Activated CD8-positive, alpha-beta T cell treated with anti-CD3 and anti-CD28 coated beads for 36 hours (primary cell): ENCODE data around the gene ITCH. TPM values are rescaled to one million over a fixed set of nuclear protein-coding genes. Genes with fewer than 3 reads are reported as not detected.
"Not testable (repeated sequence)": the region's sequence is repeated elsewhere in the genome, so short reads cannot be mapped to it uniquely, and the experiment has no call there.

Experiments
- ATAC-seq: fragments of 200-7000 bp; cut with Tn5 transposase; one replicate; pipeline ENCODE4 v1.10.0; 2021; ENCODE audit warnings: mild to moderate bottlenecking, moderate library complexity
- CTCF ChIA-PET: fragments of 350-600 bp; sonication (Branson Sonifier 250); formaldehyde crosslinking; loops from one replicate; lab custom pipeline; 2021; ENCODE audit warnings: antibody characterized with exemption; lab: Charles Lee
- POLR2A ChIA-PET: fragments of 350-600 bp; sonication (Branson Sonifier 250); formaldehyde crosslinking; loops from one replicate; lab custom pipeline; 2021; ENCODE audit warnings: antibody characterized with exemption; lab: Charles Lee
- DNase-seq: peaks from one replicate; pipeline ENCODE4 v3.0.0-alpha.2; 2020
- H3K27ac Mint-ChIP-seq: one replicate; pipeline ENCODE4 v1.8.0; 2021; ENCODE audit warnings: mild to moderate bottlenecking, mixed read lengths
- H3K27me3 Mint-ChIP-seq: one replicate; pipeline ENCODE4 v1.8.0; 2021; ENCODE audit warnings: mixed read lengths
- H3K36me3 Mint-ChIP-seq: one replicate; pipeline ENCODE4 v1.8.0; 2021; ENCODE audit warnings: low read depth, mixed read lengths
- H3K4me1 Mint-ChIP-seq: one replicate; pipeline ENCODE4 v1.8.0; 2021; ENCODE audit warnings: low read depth, mixed read lengths
- H3K4me3 Mint-ChIP-seq: one replicate; pipeline ENCODE4 v1.8.0; 2021; ENCODE audit warnings: mild to moderate bottlenecking, moderate library complexity, mixed read lengths
- H3K9me3 Mint-ChIP-seq: one replicate; pipeline ENCODE4 v1.8.0; 2021; ENCODE audit warnings: mixed read lengths
- CTCF ChIP-seq: fragments of 200-600 bp; IDR thresholded peaks from one replicate; pipeline ENCODE4 v1.8.0; 2022; ENCODE audit warnings: antibody characterized with exemption, mild to moderate bottlenecking
- intact Hi-C: fragments of 100-400 bp; cut with micrococcal nuclease; formaldehyde crosslinking; loops from one replicate; pipeline ENCODE4 v1.10.0; 2022
- total RNA-seq, 2 experiments: library from RNA; stranded (reverse); gene quantifications; one replicate each; pipeline ENCODE4 v1.2.3, GENCODE V29; 2021

Gene ITCH
- total RNA-seq, 2 experiments from 2014 or later, result 46.0 to 51.8 TPM

- Mint-ChIP-seq H3K36me3 (no peaks in the 10 kb centered on the region), H3K4me1 (no peaks in the 10 kb centered on the region), H3K9me3 (no peaks in the 10 kb centered on the region), H3K4me3 (no peak overlapping the region), H3K27ac (no peak overlapping the region), H3K27me3 (no peaks in the 10 kb centered on the region)
- no peak for DNase-seq
- intact Hi-C loops, result no loop called here
- no peak for ATAC-seq
- ChIA-PET POLR2A (interaction anchor here (1.0 kb wide), 1 partner anchor 8 kb away, joined by 3 read pairs; no protein-coding TSS in a partner anchor), CTCF (interaction anchor here (1.0 kb wide), 1 partner anchor 42 kb away, joined by 3 read pairs; no protein-coding TSS in a partner anchor)
- no peak for TF ChIP-seq CTCF
Observed at GRCh38 chr20:34355427-34355826, 7.6 kb upstream of the ITCH start.

- H3K4me3 Mint-ChIP-seq, H3K36me3 Mint-ChIP-seq, DNase-seq, POLR2A ChIA-PET, H3K27me3 Mint-ChIP-seq, H3K27ac Mint-ChIP-seq, H3K9me3 Mint-ChIP-seq, ATAC-seq, intact Hi-C loops: not testable (repeated sequence)
- CTCF ChIA-PET, result interaction anchor here (1.2 kb wide), 1 partner anchor 47 kb away, joined by 3 read pairs; no protein-coding TSS in a partner anchor
- peaks cover 11% of the 10 kb centered on the region for H3K4me1 Mint-ChIP-seq
Observed at GRCh38 chr20:34359729-34360128, 3.3 kb upstream of the ITCH start.

GRCh38 chr20:34362502-34363061 lies 491 bp upstream of the ITCH start:
- no peak for TF ChIP-seq CTCF
- Mint-ChIP-seq H3K4me3 (peak overlapping the region; percentile 91), H3K36me3 (peaks cover 21% of the 10 kb centered on the region), H3K27me3 (no peaks in the 10 kb centered on the region), H3K27ac (peak overlapping the region; percentile 98), H3K9me3 (peaks cover under 1% of the 10 kb centered on the region), H3K4me1 (peaks cover 35% of the 10 kb centered on the region)
- intact Hi-C loops, result no loop called here
- ATAC-seq (peak; percentile 15), DNase-seq (no peak)
- ChIA-PET POLR2A (interaction anchor here (1.3 to 1.5 kb wide), 3 partner anchors 15 to 154 kb away, joined by 3 to 5 read pairs (median 4); partner anchors contain the start of gene DYNLRB1), CTCF (interaction anchor here (0.7 to 2.5 kb wide), 5 partner anchors 11 to 161 kb away, joined by 3 to 33 read pairs (median 4); no protein-coding TSS in a partner anchor)

- CTCF ChIA-PET, result interaction anchor here (0.6 to 2.5 kb wide), 5 partner anchors 26 to 406 kb away, joined by 3 to 33 read pairs (median 3); no protein-coding TSS in a partner anchor
- peaks cover 43% of the 10 kb centered on the region for H3K4me1 Mint-ChIP-seq
- H3K27me3 Mint-ChIP-seq, result no peaks in the 10 kb centered on the region
- intact Hi-C loops, result no loop called here
- peaks cover 3% of the 10 kb centered on the region for H3K9me3 Mint-ChIP-seq
- H3K27ac Mint-ChIP-seq, result peak overlapping the region; percentile 98
- peak overlapping the region; percentile 91 for H3K4me3 Mint-ChIP-seq
- no peak for TF ChIP-seq CTCF
- peaks cover 29% of the 10 kb centered on the region for H3K36me3 Mint-ChIP-seq
- DNase-seq, result peak; percentile 64
- peak; percentile 42 for ATAC-seq
- POLR2A ChIA-PET, result interaction anchor here (0.7 to 1.5 kb wide), 10 partner anchors 9 to 236 kb away, joined by 3 to 5 read pairs (median 3); partner anchors contain the start of gene DYNLRB1
Observed at GRCh38 chr20:34363465-34364222, 571 bp downstream of the ITCH start.

- no peak for TF ChIP-seq CTCF
- ChIA-PET POLR2A (interaction anchor here (0.7 to 1.5 kb wide), 6 partner anchors 11 to 152 kb away, joined by 3 to 5 read pairs (median 4); partner anchors contain the start of gene DYNLRB1), CTCF (interaction anchor here (1.1 to 2.5 kb wide), 2 partner anchors 51 to 406 kb away, joined by 3 to 33 read pairs; no protein-coding TSS in a partner anchor)
- H3K27ac Mint-ChIP-seq, result peak overlapping the region; percentile 88
- ATAC-seq, result no peak
- no peak for DNase-seq
- peaks cover 48% of the 10 kb centered on the region for H3K4me1 Mint-ChIP-seq
- H3K4me3 Mint-ChIP-seq, result peak overlapping the region; percentile 91
- H3K27me3 Mint-ChIP-seq, result no peaks in the 10 kb centered on the region
- H3K36me3 Mint-ChIP-seq, result peaks cover 34% of the 10 kb centered on the region
- intact Hi-C loops, result no loop called here
- peaks cover 3% of the 10 kb centered on the region for H3K9me3 Mint-ChIP-seq
Observed at GRCh38 chr20:34364223-34364506, 1.1 kb downstream of the ITCH start.
